ENCODE measurements around the gene MSGN1.
"Not testable (repeated sequence)": the region's sequence is repeated elsewhere in the genome, so short reads cannot be mapped to it uniquely, and the experiment has no call there.

Gene MSGN1

DNA sequence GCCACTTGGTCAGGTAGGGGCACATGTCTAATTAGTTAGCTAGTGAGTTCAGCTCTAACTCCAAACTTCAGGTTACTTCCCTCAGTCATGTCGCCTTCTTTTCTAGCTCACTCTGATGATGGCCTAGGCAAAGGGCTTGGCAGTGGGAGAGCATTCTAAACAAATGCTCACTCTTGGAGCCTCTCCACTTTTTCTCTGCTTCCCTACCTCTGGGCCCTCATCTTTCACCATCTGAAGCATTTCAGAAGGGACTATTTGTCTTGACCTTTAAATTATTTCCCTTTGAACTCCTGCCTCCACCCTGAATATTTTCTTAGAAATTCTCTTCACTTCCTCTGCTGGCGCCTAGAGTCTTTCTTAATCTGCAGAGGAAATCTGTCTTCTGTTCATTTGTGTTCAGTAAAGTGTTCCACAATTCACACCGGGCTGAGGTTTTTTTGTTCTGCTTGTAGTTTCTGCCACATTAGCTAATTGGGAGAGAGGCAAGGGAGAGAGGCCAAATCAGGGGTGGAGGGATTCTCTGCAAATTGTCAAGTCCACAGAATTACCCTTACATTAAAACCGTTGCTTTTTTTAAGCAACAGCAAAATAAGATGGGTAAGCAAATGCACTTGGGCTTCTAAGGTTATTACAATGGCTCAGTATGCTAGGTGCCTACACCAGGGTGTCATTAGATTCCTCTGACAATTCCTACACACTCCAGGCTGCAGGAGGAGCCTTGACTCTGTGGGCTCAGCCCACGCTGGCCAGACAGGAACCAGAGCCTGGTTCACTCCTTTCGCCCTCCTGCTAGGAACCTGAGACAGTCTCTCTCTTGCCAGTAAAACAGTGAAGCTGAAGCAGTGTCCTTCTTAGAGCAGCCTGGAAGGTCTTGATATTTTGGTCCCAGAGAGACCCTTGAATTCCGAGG lies 5.5 kb downstream of the MSGN1 start:
- Mint-ChIP-seq H3K9me3 (no peaks in the 10 kb centered on the region), H3K4me1 (peaks cover 7% of the 10 kb centered on the region), H3K27me3 (peaks cover 60% of the 10 kb centered on the region), H3K4me3 (no peak overlapping the region), H3K27ac (no peak overlapping the region)
- ATAC-seq, result no peak
- no peak for DNase-seq

DNA sequence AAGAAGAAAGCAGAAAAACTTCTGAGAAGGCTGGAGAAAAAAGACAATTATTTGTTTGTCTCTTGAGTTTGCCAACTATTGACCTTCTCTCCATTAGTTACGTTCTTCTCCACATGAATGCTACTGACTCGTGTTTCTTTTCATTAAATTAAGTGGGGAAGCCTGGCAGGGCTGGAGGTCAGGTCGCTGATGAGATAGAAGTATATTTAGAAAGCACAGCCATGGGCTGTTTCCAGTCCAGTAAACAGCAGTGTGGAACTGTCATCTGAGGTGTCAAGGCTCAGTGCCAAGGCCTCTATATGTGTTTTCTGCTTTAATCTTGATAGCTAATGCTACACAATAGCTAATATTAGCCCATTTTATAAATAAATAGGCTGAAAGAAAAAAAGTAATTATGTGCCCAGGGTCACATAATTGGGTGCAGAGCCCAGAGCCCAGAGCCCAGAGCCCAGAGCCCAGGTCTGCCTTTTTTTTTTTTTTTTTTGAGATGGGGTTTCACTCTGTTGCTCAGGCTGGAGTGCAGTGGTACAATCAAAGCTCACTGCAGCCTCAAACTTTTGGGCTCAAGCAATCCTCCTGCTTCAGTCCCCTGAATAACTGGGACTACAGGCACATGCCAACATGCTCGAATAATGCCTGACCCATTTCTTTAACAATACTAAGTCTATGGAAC lies 6.3 kb downstream of the MSGN1 start:
- H3K4me1 Mint-ChIP-seq, result peaks cover 7% of the 10 kb centered on the region
- ATAC-seq, result no peak
- DNase-seq, result no peak

DNA sequence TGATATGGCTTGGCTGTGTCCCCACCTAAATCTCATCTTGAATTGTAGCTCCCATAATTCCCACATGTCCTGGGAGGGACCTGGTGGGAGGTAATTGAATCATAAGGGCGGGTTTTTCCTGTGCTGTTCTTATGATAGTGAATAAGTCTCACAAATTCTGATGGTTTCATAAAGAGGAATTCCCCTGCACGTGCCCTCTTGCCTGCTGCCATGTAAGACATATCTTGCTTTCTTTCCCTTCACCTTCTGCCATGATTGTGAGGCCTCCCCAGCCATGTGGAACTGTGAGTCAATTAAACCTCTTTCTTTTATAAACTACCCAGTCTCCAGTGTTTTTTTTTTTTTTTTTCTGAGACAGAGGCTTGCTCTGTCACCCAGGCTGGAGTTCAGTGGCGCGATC lies 7.4 kb downstream of the MSGN1 start:
- H3K4me3 Mint-ChIP-seq, DNase-seq, ATAC-seq, H3K9me3 Mint-ChIP-seq, H3K27ac Mint-ChIP-seq, H3K4me1 Mint-ChIP-seq: not testable (repeated sequence)
- peaks cover 55% of the 10 kb centered on the region for H3K27me3 Mint-ChIP-seq

More for the DNA sequence above, 6.3 kb downstream of the MSGN1 start:
- H3K27me3 Mint-ChIP-seq, result peaks cover 55% of the 10 kb centered on the region
- H3K9me3 Mint-ChIP-seq, result no peaks in the 10 kb centered on the region
- H3K27ac Mint-ChIP-seq, result no peak overlapping the region
- no peak overlapping the region for H3K4me3 Mint-ChIP-seq

DNA sequence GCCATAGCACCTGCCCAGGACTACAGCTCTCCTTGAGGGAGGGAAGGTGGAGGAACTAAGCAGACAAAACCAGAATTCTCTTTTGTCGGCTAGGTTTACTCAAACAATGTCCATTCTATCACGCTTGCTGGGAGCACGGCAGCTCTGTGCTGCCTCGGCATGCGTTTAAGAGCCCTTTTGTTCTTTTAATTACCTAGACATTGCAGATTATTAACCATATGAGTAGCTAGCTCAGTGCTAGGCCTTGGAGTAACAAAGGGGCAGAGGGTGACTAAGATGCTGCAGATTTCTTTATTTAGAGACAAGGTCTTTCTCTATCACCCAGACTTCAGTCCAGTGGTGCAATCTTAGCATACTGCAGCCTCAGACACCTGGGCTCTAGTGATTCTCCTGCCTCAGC lies 11.1 kb downstream of the MSGN1 start:
- ATAC-seq (no peak), DNase-seq (no peak)
- no peak overlapping the region for H3K27ac Mint-ChIP-seq
- no peak overlapping the region for H3K4me3 Mint-ChIP-seq
- H3K4me1 Mint-ChIP-seq, result peaks cover 7% of the 10 kb centered on the region
- H3K9me3 Mint-ChIP-seq, result peaks cover 0 to 7% of the 10 kb centered on the region in 2 donors
- H3K27me3 Mint-ChIP-seq, result peaks cover 75% of the 10 kb centered on the region

DNA sequence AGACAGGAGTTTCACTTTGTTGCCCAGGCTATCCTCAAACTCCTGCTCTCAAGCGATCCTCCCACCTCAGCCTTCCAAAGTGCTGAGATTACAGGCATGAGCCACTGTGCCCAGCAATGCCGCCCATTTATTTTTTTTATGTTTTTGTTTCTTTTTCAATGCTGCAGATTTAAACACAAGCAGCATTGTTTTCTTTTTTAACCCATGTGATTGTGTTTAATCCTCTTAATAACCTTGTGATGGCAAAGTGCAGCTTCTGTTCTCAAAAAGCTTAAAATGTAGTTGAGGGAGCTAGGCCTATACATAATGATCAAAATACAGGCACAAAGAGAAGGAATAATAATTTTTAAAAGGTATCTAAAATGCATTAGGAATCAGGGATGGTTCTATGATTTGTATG lies 11.5 kb downstream of the MSGN1 start:
- DNase-seq (no peak), ATAC-seq (no peak)
- Mint-ChIP-seq H3K4me1 (peaks cover 7% of the 10 kb centered on the region), H3K27me3 (peaks cover 79% of the 10 kb centered on the region), H3K9me3 (peaks cover 0 to 7% of the 10 kb centered on the region in 2 donors), H3K27ac (no peak overlapping the region), H3K4me3 (no peak overlapping the region)

DNA sequence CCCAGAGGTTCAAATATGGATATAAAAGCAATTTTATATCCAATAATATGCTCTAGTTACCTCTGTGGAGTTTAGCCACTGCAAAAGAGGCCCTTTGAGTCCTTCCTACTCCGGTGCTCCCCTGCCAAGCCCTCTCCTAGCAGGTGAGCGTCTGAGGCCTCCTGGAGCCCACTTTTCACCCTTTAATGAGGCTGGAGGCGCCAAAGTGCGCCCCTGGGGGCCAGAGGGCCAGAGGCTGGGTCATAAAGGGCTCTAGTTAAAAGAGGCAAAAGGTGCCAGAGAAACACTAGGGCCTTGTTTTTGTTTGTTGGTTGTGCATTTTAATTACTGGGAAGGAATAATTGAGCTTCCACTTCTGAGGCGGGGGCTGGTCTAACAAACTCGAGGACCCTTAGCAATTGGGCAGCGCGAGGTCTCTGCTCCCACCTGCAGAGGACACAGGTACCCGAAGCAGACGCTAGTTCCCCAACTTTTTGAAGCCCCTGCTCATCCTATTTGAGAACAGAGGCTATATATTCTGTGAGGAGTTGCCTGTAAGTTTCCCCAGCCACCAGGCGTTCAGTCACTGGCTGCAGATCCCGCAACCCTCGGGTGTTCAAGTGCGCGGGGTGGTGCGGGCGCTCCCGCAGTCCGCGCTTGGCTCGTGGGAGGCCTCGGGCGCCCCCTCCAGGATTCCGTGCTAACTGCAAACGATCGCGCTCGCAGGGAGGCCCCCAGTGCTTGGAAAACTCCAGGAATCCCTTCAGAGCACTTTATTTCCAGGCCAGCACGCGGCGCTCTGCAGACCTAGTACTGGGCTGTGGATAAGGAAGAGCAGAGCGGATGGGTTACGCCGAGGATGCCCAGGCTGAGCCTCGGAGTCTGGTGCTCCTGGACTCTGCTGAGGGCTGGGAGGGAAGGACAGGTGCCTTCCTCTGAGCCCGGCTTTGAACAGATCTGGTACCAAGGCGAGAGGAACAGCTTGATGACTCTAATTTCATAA lies 14.1 kb downstream of the MSGN1 start:
- Mint-ChIP-seq H3K9me3 (peaks cover 0 to 7% of the 10 kb centered on the region in 2 donors), H3K4me1 (peaks cover 7% of the 10 kb centered on the region), H3K27me3 (peaks cover 69% of the 10 kb centered on the region), H3K27ac (no peak overlapping the region), H3K4me3 (peak overlapping the region in 1 of 2 donors; percentile 40)
- DNase-seq, result peak; percentile 26 to 38
- peak; percentile 66 for ATAC-seq

DNA sequence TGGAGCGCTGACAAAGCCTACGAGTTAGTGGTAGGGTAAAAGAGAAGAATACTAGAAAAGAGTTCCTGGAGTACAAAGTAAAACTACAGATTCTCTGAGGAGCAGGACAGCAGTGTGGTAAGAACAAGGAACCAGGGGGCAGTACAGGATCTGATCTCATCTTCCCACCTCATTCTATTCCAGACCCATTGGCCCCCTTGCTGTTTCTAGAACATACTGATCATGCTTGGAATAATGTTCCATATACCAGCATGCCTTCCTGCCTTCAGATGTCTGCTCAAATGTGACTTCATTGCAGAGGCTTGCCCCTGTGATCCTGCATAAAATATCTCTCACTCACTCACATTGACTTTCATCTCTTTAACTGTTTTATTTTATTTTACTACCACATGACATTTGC lies 19.3 kb downstream of the MSGN1 start:
- peaks cover 29% of the 10 kb centered on the region for H3K27me3 Mint-ChIP-seq
- H3K27ac Mint-ChIP-seq, result no peak overlapping the region
- no peaks in the 10 kb centered on the region for H3K9me3 Mint-ChIP-seq
- ATAC-seq (no peak), DNase-seq (no peak)
- peaks cover 4% of the 10 kb centered on the region for H3K4me1 Mint-ChIP-seq
- H3K4me3 Mint-ChIP-seq, result no peak overlapping the region

DNA sequence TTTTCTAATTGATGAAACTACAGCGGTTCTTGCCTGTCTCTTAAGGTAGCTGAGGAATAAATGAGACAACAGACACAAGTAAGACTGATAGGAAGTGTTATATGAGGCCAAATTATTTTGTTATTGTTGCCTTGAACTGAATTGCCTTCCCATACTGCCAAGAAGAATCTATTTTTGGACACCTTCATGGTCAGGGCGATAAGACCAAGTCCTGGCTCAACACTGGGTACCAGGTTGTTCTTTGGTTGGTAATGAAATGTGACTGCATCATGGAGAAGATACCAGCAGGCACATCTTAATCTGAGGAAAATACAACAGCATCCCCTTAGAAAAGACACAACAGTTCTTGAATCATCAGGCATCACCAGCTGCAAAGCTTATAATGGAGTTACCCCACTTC lies 23.7 kb downstream of the MSGN1 start:
- H3K4me1 Mint-ChIP-seq, result no peaks in the 10 kb centered on the region
- H3K4me3 Mint-ChIP-seq, result no peak overlapping the region
- H3K27ac Mint-ChIP-seq, result no peak overlapping the region
- H3K9me3 Mint-ChIP-seq, result no peaks in the 10 kb centered on the region
- peaks cover 3% of the 10 kb centered on the region for H3K27me3 Mint-ChIP-seq
- ATAC-seq (no peak), DNase-seq (no peak)

DNA sequence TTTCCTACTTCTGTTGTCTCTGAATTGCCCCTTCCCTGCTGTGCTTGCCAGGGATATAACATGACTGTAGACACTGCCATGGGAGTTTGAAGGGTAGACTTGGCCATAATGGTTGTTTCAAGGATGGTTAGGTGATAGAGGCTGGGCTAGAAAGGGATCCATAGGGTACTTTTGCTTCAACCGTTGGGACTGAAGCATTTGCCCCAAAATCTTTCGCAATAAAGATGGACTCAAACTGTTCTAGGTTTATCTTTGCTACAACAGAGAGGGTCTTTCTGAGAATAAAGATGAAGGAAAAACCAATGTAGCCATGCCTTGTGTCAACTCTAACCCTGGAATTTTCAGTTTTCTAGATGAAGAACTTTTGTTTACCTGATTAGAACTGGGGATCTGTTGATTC lies 27.2 kb downstream of the MSGN1 start:
- Mint-ChIP-seq H3K9me3 (no peaks in the 10 kb centered on the region), H3K4me3 (no peak overlapping the region), H3K27me3 (no peaks in the 10 kb centered on the region), H3K4me1 (no peaks in the 10 kb centered on the region), H3K27ac (no peak overlapping the region)
- ATAC-seq, result no peak
- no peak for DNase-seq

DNA sequence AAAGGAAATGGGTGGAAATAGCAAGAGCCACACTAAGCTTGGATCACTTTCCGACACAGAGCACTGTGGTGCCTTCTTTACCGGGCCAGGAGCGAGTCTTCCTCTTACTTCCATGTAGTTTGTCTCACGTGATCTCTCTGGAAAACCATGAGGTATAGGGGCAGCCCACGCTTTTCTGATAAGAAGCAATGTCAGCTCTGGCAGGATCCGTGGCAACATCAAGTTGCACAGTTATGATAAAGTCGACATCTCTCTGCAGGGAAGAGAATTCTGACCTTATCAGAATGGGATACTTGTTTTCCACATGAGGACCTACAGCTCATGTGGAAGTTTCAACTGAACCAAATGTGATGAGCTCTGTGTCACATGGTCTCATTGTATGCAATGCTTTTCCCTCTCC lies 29.5 kb downstream of the MSGN1 start:
- no peak for DNase-seq
- ATAC-seq, result no peak
- Mint-ChIP-seq H3K27me3 (no peaks in the 10 kb centered on the region), H3K4me3 (no peak overlapping the region), H3K9me3 (no peaks in the 10 kb centered on the region), H3K4me1 (no peaks in the 10 kb centered on the region), H3K27ac (no peak overlapping the region)

DNA sequence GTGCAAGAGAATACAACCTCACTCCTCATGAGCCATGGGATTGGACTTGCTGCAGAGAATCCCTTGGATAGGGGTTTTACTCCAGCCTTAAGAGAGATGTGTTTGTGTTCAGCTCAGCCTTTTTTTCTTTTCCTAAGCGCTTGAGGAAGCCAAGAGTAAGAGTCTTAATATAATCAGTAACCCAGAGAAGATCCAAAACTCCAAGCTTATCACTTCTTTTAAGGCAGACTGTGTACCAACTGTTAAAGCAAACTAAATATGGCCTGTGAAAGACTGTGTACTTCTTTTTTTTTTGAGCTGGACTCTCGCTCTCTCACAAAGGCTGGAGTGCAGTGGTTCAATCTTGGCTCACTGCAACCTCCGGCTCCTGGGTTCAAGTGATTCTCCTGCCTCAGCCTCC lies 30.4 kb downstream of the MSGN1 start:
- Mint-ChIP-seq H3K4me3 (no peak overlapping the region), H3K9me3 (no peaks in the 10 kb centered on the region), H3K27me3 (no peaks in the 10 kb centered on the region), H3K4me1 (no peaks in the 10 kb centered on the region), H3K27ac (no peak overlapping the region)
- DNase-seq (no peak), ATAC-seq (no peak)

DNA sequence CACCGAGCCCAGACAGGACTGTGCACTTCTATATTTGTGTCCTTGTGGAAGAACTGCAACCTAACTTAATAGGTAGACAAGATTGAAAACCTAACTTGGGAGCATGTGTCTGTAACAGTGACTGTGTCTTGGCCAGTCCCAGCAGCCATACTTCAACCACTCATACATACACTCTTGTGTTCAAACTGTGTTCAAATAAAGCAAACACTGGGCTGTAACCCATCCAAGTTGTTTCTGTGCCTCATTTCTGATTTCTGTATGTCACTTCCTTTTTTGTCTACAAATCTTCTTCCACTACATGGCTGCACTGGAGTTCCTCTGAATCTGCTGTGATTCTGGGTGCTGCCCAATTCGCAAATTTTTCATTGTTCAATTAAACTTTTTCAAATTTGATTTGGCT lies 31.0 kb downstream of the MSGN1 start:
- Mint-ChIP-seq H3K27me3 (no peaks in the 10 kb centered on the region), H3K4me1 (no peaks in the 10 kb centered on the region), H3K4me3 (no peak overlapping the region), H3K27ac (no peak overlapping the region), H3K9me3 (no peaks in the 10 kb centered on the region)
- DNase-seq (no peak), ATAC-seq (no peak)

DNA sequence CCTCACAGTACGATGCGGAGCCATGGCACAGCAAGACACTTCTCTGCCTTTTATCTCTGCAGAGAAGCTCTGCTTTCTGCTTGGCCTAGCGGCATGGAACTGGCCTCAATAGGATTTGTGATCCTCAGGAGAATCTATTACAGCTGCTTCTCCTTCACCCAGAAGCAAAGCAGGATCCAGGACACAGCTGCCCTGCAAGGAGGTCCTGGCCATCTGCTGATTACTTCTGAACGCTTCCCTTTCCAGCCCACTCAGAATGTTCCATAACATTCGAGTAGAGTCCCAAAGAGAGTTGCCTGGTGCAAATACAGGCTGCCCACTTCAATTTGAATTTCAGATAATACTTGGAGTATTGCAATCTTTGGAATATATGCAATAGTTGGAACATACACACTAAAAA lies 33.0 kb downstream of the MSGN1 start:
- Mint-ChIP-seq H3K9me3 (no peaks in the 10 kb centered on the region), H3K4me3 (no peak overlapping the region), H3K27ac (no peak overlapping the region), H3K27me3 (peaks cover 12% of the 10 kb centered on the region), H3K4me1 (no peaks in the 10 kb centered on the region)
- ATAC-seq, result no peak
- no peak for DNase-seq

DNA sequence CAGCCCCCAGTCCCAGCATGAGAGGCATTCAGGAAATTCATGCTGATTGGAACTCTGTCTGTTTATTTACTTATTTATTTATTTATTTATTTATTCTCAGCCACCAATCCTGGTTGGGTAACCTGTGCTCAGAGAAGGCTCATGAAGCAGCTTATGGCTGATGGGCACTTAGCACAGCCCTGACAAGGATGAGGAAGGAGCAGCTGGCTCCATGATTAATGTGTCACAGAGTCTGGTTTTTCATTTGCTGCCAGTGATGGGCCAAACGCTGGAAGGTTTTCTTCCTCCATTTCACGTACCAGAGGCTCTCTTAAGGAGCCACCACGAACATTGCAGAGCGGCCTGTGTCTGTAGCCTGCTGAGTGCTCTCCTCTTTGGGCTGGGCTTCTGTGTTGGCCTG lies 33.9 kb downstream of the MSGN1 start:
- DNase-seq, result no peak
- ATAC-seq, result no peak
- Mint-ChIP-seq H3K4me3 (no peak overlapping the region), H3K27me3 (peaks cover 12% of the 10 kb centered on the region), H3K9me3 (no peaks in the 10 kb centered on the region), H3K27ac (no peak overlapping the region), H3K4me1 (no peaks in the 10 kb centered on the region)

DNA sequence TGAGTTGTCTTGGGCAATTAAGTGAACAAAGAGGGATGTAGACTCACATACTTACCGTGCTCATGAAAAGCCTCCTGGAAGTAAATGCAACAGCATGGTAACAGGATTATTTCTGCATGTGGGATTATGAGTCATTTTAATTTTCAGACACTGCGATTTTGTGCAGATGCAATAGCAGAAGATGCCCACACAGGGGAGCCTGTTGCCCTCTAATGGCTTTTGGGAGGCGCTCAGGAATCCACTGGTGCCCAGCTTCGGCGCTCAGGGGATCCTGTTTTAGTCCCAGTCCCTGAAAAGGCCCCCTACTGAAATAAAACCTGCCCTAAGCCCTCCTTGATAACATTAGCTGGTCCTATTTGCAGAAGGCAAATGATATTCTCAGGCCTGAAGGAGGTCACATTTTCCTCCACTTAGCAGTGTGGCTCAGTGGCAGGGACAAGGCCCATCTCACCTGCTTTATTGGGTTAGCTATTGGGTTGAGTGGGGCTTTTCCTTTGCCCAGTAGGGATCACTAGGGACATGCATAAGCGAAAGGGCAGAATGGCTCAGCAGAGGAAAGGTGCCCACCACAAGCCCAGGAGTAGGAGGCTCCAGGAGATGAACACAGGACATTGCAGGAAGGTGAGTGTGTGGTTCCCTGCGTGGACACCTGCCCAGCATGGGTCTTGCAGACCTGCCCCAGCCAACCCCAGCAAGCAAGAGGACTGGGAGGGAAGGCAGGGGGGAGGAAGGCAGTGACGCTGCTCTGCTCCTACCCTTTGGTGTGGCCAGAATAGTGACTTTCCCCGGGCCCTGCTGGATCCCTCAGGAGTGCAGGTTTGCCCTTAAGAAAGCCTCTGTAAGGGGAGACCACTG lies 35.7 kb downstream of the MSGN1 start:
- H3K4me1 Mint-ChIP-seq, result no peaks in the 10 kb centered on the region
- H3K27ac Mint-ChIP-seq, result no peak overlapping the region
- H3K9me3 Mint-ChIP-seq, result no peaks in the 10 kb centered on the region
- peak; percentile 11 to 36 for DNase-seq
- peak; percentile 65 for ATAC-seq
- peaks cover 20% of the 10 kb centered on the region for H3K27me3 Mint-ChIP-seq
- H3K4me3 Mint-ChIP-seq, result no peak overlapping the region
